SH-SY5Y (cell line): Measurements from ENCODE around the gene SLC6A11.

Experiments used
- GATA2 ChIP-seq: IDR thresholded peaks from 2 replicates; pipeline ENCODE4 v1.6.1; 2011; ENCODE audit warnings: mild to moderate bottlenecking, low read depth, low read length
- GATA3 ChIP-seq: IDR thresholded peaks from 2 replicates; pipeline ENCODE4 v1.6.1; 2011; ENCODE audit warnings: low read depth, mild to moderate bottlenecking, low read length, moderate library complexity

DNA sequence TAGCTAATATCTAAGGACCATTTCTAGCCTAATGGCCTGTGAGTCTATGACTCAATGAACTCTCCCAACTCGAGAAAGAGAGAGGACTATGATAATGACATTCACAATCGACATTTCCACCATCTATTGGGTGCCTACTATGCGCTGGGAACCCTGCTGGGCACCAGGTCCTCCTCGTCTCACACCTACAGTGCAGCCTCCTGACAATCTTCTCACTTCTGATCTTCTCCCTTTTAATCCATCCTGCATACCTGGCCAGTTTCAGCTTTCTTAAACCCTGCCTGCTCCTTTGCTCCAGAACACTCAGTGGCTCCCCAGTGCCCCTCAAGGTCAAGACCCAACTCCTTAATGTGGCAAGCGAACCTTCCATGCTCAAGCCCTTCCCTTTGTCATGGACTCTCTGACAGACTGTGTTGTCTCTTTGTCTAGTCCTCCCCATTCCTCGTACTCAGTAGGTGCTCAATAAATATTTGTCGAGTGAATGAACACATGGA, 173.0 kb downstream of the SLC6A11 start:
- TF ChIP-seq GATA2 (no peak), GATA3 (no peak)
